Right lobe of liver (tissue), 4 donors: ENCODE measurements around the gene ARHGEF38.

ENCODE experiments used
- CTCF ChIP-seq, 4 donors: fragments of 200-600 bp in 3 of 4; fragments of 450-650 bp in 1 of 4; IDR thresholded peaks; one replicate each; pipeline versions ENCODE4 v1.5.1 to v1.8.0; 2016 to 2022; ENCODE audit warnings: antibody characterized with exemption in 4 of 4, mild to moderate bottlenecking in 2 of 4
- POLR2A ChIP-seq: fragments of 450-650 bp; IDR thresholded peaks from one replicate; pipeline ENCODE4 v1.6.1; 2017; ENCODE audit warnings: antibody characterized with exemption, mild to moderate bottlenecking
- donor health status: DM: no; HTN: no; CAD: no.
- donor health status: DM: no; HTN: no; CAD: no.
- donor health status: DM: no; HTN: yes; CAD: no.

- TF ChIP-seq CTCF (IDR thresholded peaks at IDR 0.05) (no peak), POLR2A (no peak)
Measured at GRCh38 chr4:105544520-105545286, 7.7 kb upstream of the ARHGEF38 start.
